HepG2 (cell line): ENCODE results near the gene C12orf43. TPM values are rescaled to one million over a fixed set of nuclear protein-coding genes. Genes with fewer than 3 reads are reported as not detected.
A peak's percentile ranks its signal among the peaks of the same experiment; 100 is the strongest.

Experiments used
- AKAP8 ChIP-seq: sonication (generic); formaldehyde crosslinking; IDR thresholded peaks from 2 replicates; pipeline ENCODE4 v1.5.1; 2020; ENCODE audit warnings: mild to moderate bottlenecking, missing genetic modification reagents
- ETV6 ChIP-seq: sonication (generic); formaldehyde crosslinking; conservative IDR thresholded peaks from 2 replicates; pipeline ENCODE4 v1.4.0; 2020; ENCODE audit warnings: missing genetic modification reagents
- FIP1L1 ChIP-seq: fragments of 200-400 bp; formaldehyde crosslinking; IDR thresholded peaks from 2 replicates; pipeline ENCODE4 v1.6.1; 2018; ENCODE audit warnings: low read depth, mild to moderate bottlenecking, low read length, moderate library complexity, borderline replicate concordance; ENCODE audit not compliant: insufficient read depth
- FOXK2 ChIP-seq: fragments of 450-650 bp; IDR thresholded peaks from 2 replicates; pipeline ENCODE4 v1.6.1; 2016
- PHF8 ChIP-seq: sonication (generic); formaldehyde crosslinking; IDR thresholded peaks from 2 replicates; pipeline ENCODE4 v1.5.0; 2020; ENCODE audit warnings: missing genetic modification reagents
- SAFB2 ChIP-seq: sonication (generic); formaldehyde crosslinking; IDR thresholded peaks from 2 replicates; pipeline ENCODE4 v1.5.1; 2020; ENCODE audit warnings: missing genetic modification reagents, low read depth, mild to moderate bottlenecking, borderline replicate concordance
- ZBTB43 ChIP-seq: sonication (generic); formaldehyde crosslinking; conservative IDR thresholded peaks from 2 replicates; pipeline ENCODE4 v1.4.0; 2020; ENCODE audit warnings: missing genetic modification reagents
- ZNF3 ChIP-seq: IDR thresholded peaks from 2 replicates; pipeline ENCODE4 v1.7.0; 2017; ENCODE audit warnings: inconsistent platforms
- ZNF331 ChIP-seq: sonication (generic); formaldehyde crosslinking; IDR thresholded peaks from 2 replicates; pipeline ENCODE4 v1.4.0; 2020; ENCODE audit warnings: missing genetic modification reagents
- ZNF552 ChIP-seq: sonication (generic); formaldehyde crosslinking; IDR thresholded peaks from 2 replicates; pipeline ENCODE4 v1.9.0; 2022; ENCODE audit warnings: missing genetic modification reagents, mild to moderate bottlenecking, borderline replicate concordance
- ZNF775 ChIP-seq: sonication (generic); formaldehyde crosslinking; IDR thresholded peaks from 2 replicates; pipeline ENCODE4 v1.4.0; 2020; ENCODE audit warnings: missing genetic modification reagents, mild to moderate bottlenecking, moderate library complexity, borderline replicate concordance
- ZNF800 ChIP-seq: sonication (generic); formaldehyde crosslinking; IDR thresholded peaks from 2 replicates; pipeline ENCODE4 v1.4.0; 2020; ENCODE audit warnings: missing genetic modification reagents
- ZNF816 ChIP-seq: sonication (generic); formaldehyde crosslinking; IDR thresholded peaks from 2 replicates; pipeline ENCODE4 v1.8.0; 2022; ENCODE audit warnings: missing genetic modification reagents, mild to moderate bottlenecking, borderline replicate concordance
- polyA plus RNA-seq, 8 experiments: library from polyadenylated mRNA; depleted of rRNA in 3 of 8; stranded (reverse) in 7 of 8; unstranded in 1 of 8; fragments of >200 nt; fragmentation: Illumina TruSeq in 4 of 8; extraction: Trizol in 4 of 8; gene quantifications; 2 replicates each; pipeline versions ENCODE4 v1.2.1 to v1.2.3, GENCODE V29; 2011 to 2016; ENCODE audit warnings: low read depth in 4 of 8, missing spikeins in 1 of 8, mixed read lengths in 1 of 8; ENCODE audit not compliant: insufficient read depth in 1 of 8
- total RNA-seq, 5 experiments: library from RNA; depleted of rRNA; stranded (reverse); fragments of >200 nt; fragmentation: Illumina TruSeq; extraction: Trizol; gene quantifications; 2 replicates each; pipeline ENCODE4 v1.2.3, GENCODE V29; 2016; ENCODE audit warnings: low read depth in 1 of 5
- TF ChIP-seq, protein P1 (sequence below): sonication (generic); formaldehyde crosslinking; IDR thresholded peaks from one replicate; pipeline ENCODE4 v1.5.1; 2020; ENCODE audit warnings: mild to moderate bottlenecking, missing genetic modification reagents; ENCODE audit errors: not compliant biosample characterization
- TF ChIP-seq, protein P2 (sequence below): sonication (generic); formaldehyde crosslinking; IDR thresholded peaks from 2 replicates; pipeline ENCODE4 v1.5.1; 2020; ENCODE audit warnings: missing genetic modification reagents, mild to moderate bottlenecking, borderline replicate concordance

Gene C12orf43
- total and polyA plus RNA-seq, 2 of the 13 experiments (the other 11 are each of a cell fraction or from before 2014, with no cell fraction given), result 7.9 to 11.1 TPM

DNA sequence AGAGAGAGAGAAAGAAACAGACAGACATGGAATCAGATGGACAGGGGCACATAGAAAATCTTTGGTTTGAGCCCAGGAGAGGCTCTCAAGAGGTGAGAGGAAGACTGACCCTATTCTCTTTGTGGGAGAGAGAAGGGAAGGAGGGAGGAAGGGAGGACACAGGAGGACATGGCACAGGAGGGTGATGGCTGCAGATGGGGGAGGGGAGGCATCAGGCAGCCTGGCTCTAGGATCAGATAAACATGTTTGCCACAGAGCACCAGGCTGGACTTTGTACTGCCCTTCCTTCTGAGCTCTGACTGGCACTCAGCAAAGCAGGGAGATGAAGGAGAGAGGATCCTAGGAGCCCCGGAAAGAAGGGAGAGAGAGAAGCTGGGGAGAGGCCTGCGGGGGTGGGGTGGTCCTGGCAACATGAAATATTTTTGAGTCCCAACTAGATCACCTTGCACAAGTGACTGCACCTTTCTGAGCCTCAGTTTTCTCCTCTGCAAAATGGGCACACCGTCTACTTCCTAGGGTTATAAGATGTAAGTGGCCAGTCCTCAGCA is 31.9 kb downstream of the C12orf43 start (continued):
- TF ChIP-seq, protein P1, sequence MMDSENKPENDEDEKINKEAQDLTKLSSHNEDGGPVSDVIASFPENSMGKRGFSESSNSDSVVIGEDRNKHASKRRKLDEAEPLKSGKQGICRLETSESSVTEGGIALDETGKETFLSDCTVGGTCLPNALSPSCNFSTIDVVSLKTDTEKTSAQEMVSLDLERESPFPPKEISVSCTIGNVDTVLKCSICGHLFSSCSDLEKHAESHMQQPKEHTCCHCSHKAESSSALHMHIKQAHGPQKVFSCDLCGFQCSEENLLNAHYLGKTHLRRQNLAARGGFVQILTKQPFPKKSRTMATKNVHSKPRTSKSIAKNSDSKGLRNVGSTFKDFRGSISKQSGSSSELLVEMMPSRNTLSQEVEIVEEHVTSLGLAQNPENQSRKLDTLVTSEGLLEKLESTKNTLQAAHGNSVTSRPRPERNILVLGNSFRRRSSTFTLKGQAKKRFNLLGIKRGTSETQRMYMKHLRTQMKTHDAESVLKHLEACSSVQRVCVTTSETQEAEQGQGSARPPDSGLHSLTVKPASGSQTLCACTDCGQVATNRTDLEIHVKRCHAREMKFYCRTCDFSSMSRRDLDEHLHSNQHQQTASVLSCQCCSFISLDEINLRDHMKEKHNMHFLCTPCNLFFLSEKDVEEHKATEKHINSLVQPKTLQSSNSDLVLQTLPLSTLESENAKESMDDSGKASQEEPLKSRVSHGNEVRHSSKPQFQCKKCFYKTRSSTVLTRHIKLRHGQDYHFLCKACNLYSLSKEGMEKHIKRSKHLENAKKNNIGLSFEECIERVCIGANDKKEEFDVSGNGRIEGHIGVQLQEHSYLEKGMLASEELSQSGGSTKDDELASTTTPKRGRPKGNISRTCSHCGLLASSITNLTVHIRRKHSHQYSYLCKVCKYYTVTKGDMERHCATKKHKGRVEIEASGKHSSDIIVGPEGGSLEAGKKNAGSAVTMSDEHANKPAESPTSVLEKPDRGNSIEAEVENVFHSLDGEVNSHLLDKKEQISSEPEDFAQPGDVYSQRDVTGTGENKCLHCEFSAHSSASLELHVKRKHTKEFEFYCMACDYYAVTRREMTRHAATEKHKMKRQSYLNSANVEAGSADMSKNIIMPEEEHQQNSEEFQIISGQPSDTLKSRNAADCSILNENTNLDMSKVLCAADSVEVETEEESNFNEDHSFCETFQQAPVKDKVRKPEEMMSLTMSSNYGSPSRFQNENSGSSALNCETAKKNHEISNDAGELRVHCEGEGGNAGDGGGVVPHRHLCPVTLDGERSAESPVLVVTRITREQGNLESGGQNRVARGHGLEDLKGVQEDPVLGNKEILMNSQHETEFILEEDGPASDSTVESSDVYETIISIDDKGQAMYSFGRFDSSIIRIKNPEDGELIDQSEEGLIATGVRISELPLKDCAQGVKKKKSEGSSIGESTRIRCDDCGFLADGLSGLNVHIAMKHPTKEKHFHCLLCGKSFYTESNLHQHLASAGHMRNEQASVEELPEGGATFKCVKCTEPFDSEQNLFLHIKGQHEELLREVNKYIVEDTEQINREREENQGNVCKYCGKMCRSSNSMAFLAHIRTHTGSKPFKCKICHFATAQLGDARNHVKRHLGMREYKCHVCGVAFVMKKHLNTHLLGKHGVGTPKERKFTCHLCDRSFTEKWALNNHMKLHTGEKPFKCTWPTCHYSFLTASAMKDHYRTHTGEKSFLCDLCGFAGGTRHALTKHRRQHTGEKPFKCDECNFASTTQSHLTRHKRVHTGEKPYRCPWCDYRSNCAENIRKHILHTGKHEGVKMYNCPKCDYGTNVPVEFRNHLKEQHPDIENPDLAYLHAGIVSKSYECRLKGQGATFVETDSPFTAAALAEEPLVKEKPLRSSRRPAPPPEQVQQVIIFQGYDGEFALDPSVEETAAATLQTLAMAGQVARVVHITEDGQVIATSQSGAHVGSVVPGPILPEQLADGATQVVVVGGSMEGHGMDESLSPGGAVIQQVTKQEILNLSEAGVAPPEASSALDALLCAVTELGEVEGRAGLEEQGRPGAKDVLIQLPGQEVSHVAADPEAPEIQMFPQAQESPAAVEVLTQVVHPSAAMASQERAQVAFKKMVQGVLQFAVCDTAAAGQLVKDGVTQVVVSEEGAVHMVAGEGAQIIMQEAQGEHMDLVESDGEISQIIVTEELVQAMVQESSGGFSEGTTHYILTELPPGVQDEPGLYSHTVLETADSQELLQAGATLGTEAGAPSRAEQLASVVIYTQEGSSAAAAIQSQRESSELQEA (CRISPR knock-in tag), result no peak
- TF ChIP-seq ZBTB43 (no peak), ETV6 (no peak), ZNF3 (CRISPR knock-in tag) (peak; percentile 99), ZNF552 (no peak), ZNF775 (CRISPR knock-in tag) (no peak; the same call in 1 of the 2 replicates), ZNF331 (CRISPR knock-in tag) (0 out of 2 replicates have a peak, but pooled peaks have one; percentile 48), SAFB2 (CRISPR knock-in tag) (no peak), ZNF816 (CRISPR knock-in tag) (no peak), ZNF800 (CRISPR knock-in tag) (no peak), AKAP8 (peak; percentile 64; the same call in 1 of the 2 replicates), FIP1L1 (no peak), FOXK2 (no peak), PHF8 (0 out of 2 replicates have a peak, but pooled peaks have one; percentile 17)
- TF ChIP-seq, protein P2, sequence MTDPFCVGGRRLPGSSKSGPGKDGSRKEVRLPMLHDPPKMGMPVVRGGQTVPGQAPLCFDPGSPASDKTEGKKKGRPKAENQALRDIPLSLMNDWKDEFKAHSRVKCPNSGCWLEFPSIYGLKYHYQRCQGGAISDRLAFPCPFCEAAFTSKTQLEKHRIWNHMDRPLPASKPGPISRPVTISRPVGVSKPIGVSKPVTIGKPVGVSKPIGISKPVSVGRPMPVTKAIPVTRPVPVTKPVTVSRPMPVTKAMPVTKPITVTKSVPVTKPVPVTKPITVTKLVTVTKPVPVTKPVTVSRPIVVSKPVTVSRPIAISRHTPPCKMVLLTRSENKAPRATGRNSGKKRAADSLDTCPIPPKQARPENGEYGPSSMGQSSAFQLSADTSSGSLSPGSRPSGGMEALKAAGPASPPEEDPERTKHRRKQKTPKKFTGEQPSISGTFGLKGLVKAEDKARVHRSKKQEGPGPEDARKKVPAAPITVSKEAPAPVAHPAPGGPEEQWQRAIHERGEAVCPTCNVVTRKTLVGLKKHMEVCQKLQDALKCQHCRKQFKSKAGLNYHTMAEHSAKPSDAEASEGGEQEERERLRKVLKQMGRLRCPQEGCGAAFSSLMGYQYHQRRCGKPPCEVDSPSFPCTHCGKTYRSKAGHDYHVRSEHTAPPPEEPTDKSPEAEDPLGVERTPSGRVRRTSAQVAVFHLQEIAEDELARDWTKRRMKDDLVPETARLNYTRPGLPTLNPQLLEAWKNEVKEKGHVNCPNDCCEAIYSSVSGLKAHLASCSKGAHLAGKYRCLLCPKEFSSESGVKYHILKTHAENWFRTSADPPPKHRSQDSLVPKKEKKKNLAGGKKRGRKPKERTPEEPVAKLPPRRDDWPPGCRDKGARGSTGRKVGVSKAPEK, result no peak
